Activated gamma-delta T cell treated with Interleukin-2 at 50 U/mL for 16 hours (primary cell): ENCODE data around the gene PCDHGA3.
"Not testable (repeated sequence)": the region's sequence is repeated elsewhere in the genome, so short reads cannot be mapped to it uniquely, and the experiment has no call there.

Experiments used
- DNase-seq: peaks from one replicate; pipeline ENCODE4 v3.0.0-alpha.2; 2020

Gene PCDHGA3

DNA sequence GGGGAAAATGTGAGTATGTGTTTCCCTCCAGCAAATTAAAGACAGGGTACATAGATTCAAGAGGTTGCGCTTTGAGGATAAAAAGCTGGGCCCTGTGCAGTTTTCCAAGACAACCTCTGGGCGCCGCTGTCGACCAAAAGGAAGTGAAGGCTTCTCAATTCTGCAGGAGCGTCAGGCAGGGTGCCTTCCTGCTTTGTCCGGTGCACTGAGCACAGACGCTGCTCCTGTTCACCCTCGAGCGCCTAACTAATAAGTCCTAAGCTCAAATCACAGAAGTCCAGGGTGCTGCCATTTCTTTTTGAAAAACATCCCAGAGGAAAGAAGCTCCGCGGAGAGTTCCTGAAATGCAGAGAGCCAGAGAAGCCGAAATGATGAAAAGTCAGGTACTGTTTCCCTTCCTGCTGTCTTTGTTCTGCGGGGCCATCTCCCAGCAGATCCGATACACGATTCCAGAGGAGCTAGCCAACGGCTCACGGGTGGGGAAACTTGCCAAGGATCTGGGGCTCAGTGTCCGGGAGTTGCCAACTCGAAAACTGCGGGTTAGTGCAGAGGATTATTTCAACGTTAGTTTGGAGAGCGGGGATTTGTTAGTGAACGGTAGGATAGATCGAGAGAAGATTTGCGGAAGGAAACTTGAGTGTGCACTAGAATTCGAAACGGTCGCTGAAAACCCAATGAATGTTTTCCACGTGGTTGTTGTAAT is 6.4 kb downstream of the PCDHGA3 start, which contains the start of gene PCDHGB1:
PCDHGB1 (plus strand) TSS at position 183 of the 703 bp plus-strand sequence; CDS start at position 345, 162 bp downstream.
- DNase-seq = no peak

GRCh38 chr5:141351591-141351990 is 8.0 kb downstream of the PCDHGA3 start:
- DNase-seq = no peak

- no peak for DNase-seq
These were observed 11.4 kb downstream of the PCDHGA3 start, which contains the start of gene PCDHGA4 for GRCh38 chr5:141354900-141355469. TSS of gene PCDHGA4 (plus strand) at chr5:141355021. CDS start at chr5:141355108, 87 bp downstream.

- DNase-seq = no peak
These were observed 12.0 kb downstream of the PCDHGA3 start for GRCh38 chr5:141355641-141356040.

GRCh38 chr5:141356133-141356532 is 12.5 kb downstream of the PCDHGA3 start:
- DNase-seq = no peak

DNA sequence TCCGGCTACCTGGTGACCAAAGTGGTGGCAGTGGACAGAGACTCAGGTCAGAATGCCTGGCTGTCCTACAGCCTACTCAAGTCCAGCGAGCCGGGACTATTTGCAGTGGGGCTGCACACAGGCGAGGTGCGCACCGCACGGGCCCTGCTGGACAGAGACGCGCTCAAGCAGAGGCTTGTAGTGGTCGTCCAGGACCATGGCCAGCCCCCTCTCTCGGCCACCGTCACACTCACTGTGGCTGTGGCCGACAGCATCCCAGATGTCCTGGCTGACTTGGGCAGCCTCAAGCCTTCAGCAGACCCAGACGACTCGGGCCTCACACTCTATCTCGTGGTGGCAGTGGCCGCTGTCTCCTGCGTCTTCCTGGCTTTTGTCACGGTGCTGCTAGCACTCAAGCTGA is 13.3 kb downstream of the PCDHGA3 start:
- DNase-seq = no peak

DNA sequence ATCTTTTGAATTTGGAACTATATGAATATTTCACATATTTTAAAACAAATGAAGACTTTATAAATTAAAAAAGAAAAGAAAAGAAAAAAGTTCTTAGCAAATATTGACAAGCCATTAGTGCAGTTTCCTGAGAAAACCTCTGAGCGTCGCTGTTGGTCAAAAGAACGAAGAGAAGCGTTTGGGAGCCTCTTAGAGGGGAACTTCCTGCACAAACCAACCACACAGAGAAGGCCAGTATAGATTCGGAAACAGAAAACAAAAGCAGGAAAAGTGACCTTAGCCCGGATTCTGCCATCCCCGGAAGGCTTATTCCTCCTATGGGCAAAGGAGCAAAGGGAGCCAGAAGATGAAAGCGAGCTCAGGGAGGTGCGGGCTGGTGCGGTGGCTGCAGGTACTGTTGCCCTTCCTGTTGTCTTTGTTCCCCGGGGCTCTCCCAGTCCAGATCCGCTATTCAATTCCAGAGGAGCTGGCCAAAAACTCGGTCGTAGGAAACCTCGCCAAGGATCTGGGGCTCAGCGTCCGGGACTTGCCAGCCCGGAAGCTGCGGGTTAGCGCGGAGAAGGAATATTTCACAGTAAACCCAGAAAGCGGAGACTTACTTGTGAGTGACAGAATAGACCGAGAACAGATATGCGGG is 16.3 kb downstream of the PCDHGA3 start, which contains the start of gene PCDHGB2:
PCDHGB2 (plus strand) TSS at position 205 of the 637 bp plus-strand sequence; CDS start at position 347, 142 bp downstream.
- no peak for DNase-seq

DNA sequence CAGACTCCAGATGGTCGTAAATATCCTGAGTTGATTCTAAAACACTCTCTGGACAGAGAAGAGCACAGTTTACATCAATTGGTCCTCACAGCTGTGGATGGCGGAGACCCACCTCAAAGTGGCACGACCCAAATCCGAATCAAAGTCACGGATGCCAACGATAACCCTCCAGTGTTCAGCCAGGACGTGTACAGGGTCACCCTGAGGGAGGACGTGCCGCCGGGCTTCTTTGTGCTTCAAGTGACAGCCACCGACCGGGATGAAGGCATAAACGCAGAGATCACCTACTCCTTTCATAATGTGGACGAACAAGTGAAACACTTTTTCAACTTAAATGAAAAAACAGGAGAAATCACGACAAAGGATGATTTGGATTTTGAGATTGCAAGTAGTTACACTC is 17.1 kb downstream of the PCDHGA3 start:
- no peak for DNase-seq

GRCh38 chr5:141362719-141363118 is 19.1 kb downstream of the PCDHGA3 start:
- no peak for DNase-seq

- DNase-seq = no peak
These were observed 20.5 kb downstream of the PCDHGA3 start, which contains the start of gene PCDHGA5 for GRCh38 chr5:141363952-141364660. TSS of gene PCDHGA5 (plus strand) at chr5:141364162. CDS start at chr5:141364331, 169 bp downstream.

GRCh38 chr5:141366016-141366896 is 22.6 kb downstream of the PCDHGA3 start:
- DNase-seq = no peak

GRCh38 chr5:141369994-141370848 is 26.6 kb downstream of the PCDHGA3 start, which contains the start of gene PCDHGB3:
TSS of gene PCDHGB3 (plus strand) at chr5:141370242. CDS start at chr5:141370395, 153 bp downstream.
- no peak for DNase-seq

- DNase-seq = no peak
These were observed 28.2 kb downstream of the PCDHGA3 start for GRCh38 chr5:141371572-141372475.

GRCh38 chr5:141373673-141374317 is 30.2 kb downstream of the PCDHGA3 start, which contains the start of gene PCDHGA6:
TSS of gene PCDHGA6 (plus strand) at chr5:141373891. CDS start at chr5:141374084, 193 bp downstream.
- DNase-seq = no peak

GRCh38 chr5:141374627-141375026 is 31.0 kb downstream of the PCDHGA3 start:
- DNase-seq = no peak

DNA sequence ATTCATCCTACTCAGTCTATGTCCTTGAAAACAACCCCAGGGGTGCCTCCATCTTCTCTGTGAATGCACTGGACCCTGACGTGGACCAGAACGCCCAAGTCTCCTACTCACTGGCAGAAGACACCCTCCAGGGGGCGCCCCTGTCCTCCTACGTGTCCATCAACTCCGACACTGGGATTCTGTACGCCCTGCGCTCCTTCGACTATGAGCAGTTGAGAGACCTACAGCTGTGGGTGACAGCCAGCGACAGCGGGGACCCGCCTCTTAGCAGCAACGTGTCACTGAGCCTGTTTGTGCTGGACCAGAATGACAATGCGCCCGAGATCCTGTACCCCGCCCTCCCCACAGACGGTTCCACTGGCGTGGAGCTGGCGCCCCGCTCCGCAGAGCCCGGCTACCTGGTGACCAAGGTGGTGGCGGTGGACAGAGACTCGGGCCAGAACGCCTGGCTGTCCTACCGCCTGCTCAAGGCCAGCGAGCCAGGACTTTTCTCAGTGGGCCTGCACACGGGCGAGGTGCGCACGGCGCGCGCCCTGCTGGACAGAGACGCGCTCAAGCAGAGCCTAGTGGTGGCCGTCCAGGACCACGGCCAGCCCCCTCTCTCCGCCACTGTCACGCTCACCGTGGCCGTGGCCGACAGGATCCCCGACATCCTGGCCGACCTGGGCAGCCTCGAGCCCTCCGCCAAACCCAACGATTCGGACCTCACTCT is 32.0 kb downstream of the PCDHGA3 start:
- DNase-seq = not testable (repeated sequence)

- DNase-seq = no peak
These were observed 39.1 kb downstream of the PCDHGA3 start, which contains the start of gene PCDHGA7 for GRCh38 chr5:141382469-141383294. TSS of gene PCDHGA7 (plus strand) at chr5:141382742. CDS start at chr5:141382900, 158 bp downstream.
